Thyroid gland (tissue), 4 donors: ENCODE measurements around the gene BDNF. TPM values are rescaled to one million over a fixed set of nuclear protein-coding genes. Genes with fewer than 3 reads are reported as not detected.

ENCODE experiments used
- DNase-seq, 2 donors: peaks; one replicate each; pipeline ENCODE4 v3.0.0-alpha.2; 2019
- H3K27ac ChIP-seq, 3 donors: fragments of 200-600 bp; sonication (generic); 1 replicate in 2 of 3; 2 replicates in 1 of 3; pipeline ENCODE4 v1.5.1; 2016 to 2019; ENCODE audit warnings: mild to moderate bottlenecking in 1 of 3, moderate library complexity in 1 of 3
- H3K27me3 ChIP-seq: fragments of 200-600 bp; sonication (generic); one replicate; pipeline ENCODE4 v1.5.1; 2019
- H3K36me3 ChIP-seq, 2 donors: fragments of 200-600 bp; sonication (generic); one replicate each; pipeline ENCODE4 v1.5.1; 2016 to 2019
- H3K4me1 ChIP-seq, 2 donors: fragments of 200-600 bp; sonication (generic); one replicate each; pipeline ENCODE4 v1.5.1; 2017 to 2019
- H3K4me3 ChIP-seq, 3 donors: fragments of 200-600 bp; sonication (generic); replicated peaks in 1 of 3; 1 replicate in 2 of 3; 2 replicates in 1 of 3; pipeline ENCODE4 v1.5.1; 2016; ENCODE audit warnings: mild to moderate bottlenecking in 1 of 3
- H3K9me3 ChIP-seq: fragments of 200-600 bp; sonication (generic); one replicate; pipeline ENCODE4 v1.5.1; 2017
- CTCF ChIP-seq, 6 experiments: fragments of 200-600 bp in 3 of 6; fragments of 450-650 bp in 3 of 6; sonication (generic) in 3 of 6; IDR thresholded peaks; one replicate each; pipeline ENCODE4 v1.5.1; 2016 to 2019; ENCODE audit warnings: antibody characterized with exemption in 6 of 6, mild to moderate bottlenecking in 2 of 6, inconsistent platforms in 1 of 6, moderate library complexity in 1 of 6
- POLR2A ChIP-seq, 2 donors: fragments of 450-650 bp; IDR thresholded peaks; one replicate each; pipeline ENCODE4 v1.6.1; 2017; ENCODE audit warnings: antibody characterized with exemption in 2 of 2, mild to moderate bottlenecking in 2 of 2, moderate library complexity in 1 of 2
- WGBS, 2 donors: methylation state at CpG; one replicate each; pipeline ENCODE4 v1.1.5; 2017; 5-methylcytosine and 5-hydroxymethylcytosine counted together
- intact Hi-C: fragments of 100-400 bp; cut with DNase I; formaldehyde crosslinking; loops from one replicate; pipeline ENCODE4 v1.15.1; 2023
- total RNA-seq, 4 donors: library from RNA; depleted of rRNA; stranded (reverse); fragments of >200 nt; gene quantifications; one replicate each; pipeline ENCODE4 v1.2.3, GENCODE V29; 2016

Gene BDNF
- total RNA-seq, 4 donors from 2014 or later: 0.54 to 4.7 (median 1.1) TPM

- no peaks in the 10 kb centered on the region for H3K36me3 ChIP-seq
- H3K27me3 ChIP-seq: no peaks in the 10 kb centered on the region
- intact Hi-C loops: no loop called here
- no peak for DNase-seq
- no peak overlapping the region for H3K4me3 ChIP-seq
- no peak for TF ChIP-seq CTCF (IDR thresholded peaks at IDR 0.05)
- no peak for TF ChIP-seq POLR2A (IDR thresholded peaks at IDR 0.05)
- 86 to 100% methylated on average over 1 of the region's 1 CpG for WGBS, 2 donors
- no peak overlapping the region for H3K27ac ChIP-seq
- H3K9me3 ChIP-seq: no peaks in the 10 kb centered on the region
- no peaks in the 10 kb centered on the region for H3K4me1 ChIP-seq
Observed at GRCh38 chr11:27625347-27625912, 74.8 kb downstream of the BDNF start.

- DNase-seq: no peak
- intact Hi-C loops: no loop called here
- no peaks in the 10 kb centered on the region for H3K36me3 ChIP-seq
- 75% methylated on average over 5 of the region's 5 CpGs for WGBS, 2 donors
- no peak for TF ChIP-seq CTCF (IDR thresholded peaks at IDR 0.05)
- no peak for TF ChIP-seq POLR2A (IDR thresholded peaks at IDR 0.05)
- H3K4me1 ChIP-seq: no peaks in the 10 kb centered on the region
- no peaks in the 10 kb centered on the region for H3K27me3 ChIP-seq
- H3K4me3 ChIP-seq: no peak overlapping the region
- H3K27ac ChIP-seq: no peak overlapping the region
- H3K9me3 ChIP-seq: no peaks in the 10 kb centered on the region
Observed at GRCh38 chr11:27623945-27624523, 76.2 kb downstream of the BDNF start.

GRCh38 chr11:27622541-27623300 lies 77.5 kb downstream of the BDNF start:
- no peak for DNase-seq
- Histone ChIP-seq H3K4me3 (no peak overlapping the region), H3K36me3 (no peaks in the 10 kb centered on the region), H3K4me1 (no peaks in the 10 kb centered on the region), H3K27ac (no peak overlapping the region), H3K27me3 (no peaks in the 10 kb centered on the region), H3K9me3 (no peaks in the 10 kb centered on the region)
- WGBS, 2 donors: 58% methylated on average over 6 of the region's 6 CpGs
- no peak for TF ChIP-seq CTCF (IDR thresholded peaks at IDR 0.05)
- TF ChIP-seq POLR2A (IDR thresholded peaks at IDR 0.05): no peak
- intact Hi-C loops: no loop called here

GRCh38 chr11:27621405-27622161 lies 78.7 kb downstream of the BDNF start:
- Histone ChIP-seq H3K9me3 (no peaks in the 10 kb centered on the region), H3K36me3 (no peaks in the 10 kb centered on the region), H3K27me3 (no peaks in the 10 kb centered on the region), H3K4me1 (no peaks in the 10 kb centered on the region), H3K4me3 (no peak overlapping the region), H3K27ac (no peak overlapping the region)
- no peak for DNase-seq
- TF ChIP-seq CTCF (IDR thresholded peaks at IDR 0.05): no peak
- WGBS, 2 donors: 76 to 81% methylated on average over 4 of the region's 4 CpGs
- intact Hi-C loops: no loop called here
